ES-I3 (cell line): ENCODE results near the gene FGF11.

ENCODE experiments used
- H3K36me3 ChIP-seq: 2 replicates; pipeline ENCODE4 v1.6.1; 2013; ENCODE audit warnings: mild to moderate bottlenecking, low read length, control low read depth, moderate library complexity; ENCODE audit not compliant: insufficient read depth
- H3K4me1 ChIP-seq: 2 replicates; pipeline ENCODE4 v1.6.1; 2013; ENCODE audit warnings: mild to moderate bottlenecking, control low read depth, low read length; ENCODE audit not compliant: insufficient read depth
- H3K9ac ChIP-seq: 2 replicates; pipeline ENCODE4 v1.6.1; 2013; ENCODE audit warnings: low read depth, mild to moderate bottlenecking, low read length, moderate library complexity
- H3K9me3 ChIP-seq: 2 replicates; pipeline ENCODE4 v1.6.1; 2013; ENCODE audit warnings: mild to moderate bottlenecking, low read length, moderate library complexity; ENCODE audit not compliant: control insufficient read depth, insufficient read depth

FGF11 gene

DNA sequence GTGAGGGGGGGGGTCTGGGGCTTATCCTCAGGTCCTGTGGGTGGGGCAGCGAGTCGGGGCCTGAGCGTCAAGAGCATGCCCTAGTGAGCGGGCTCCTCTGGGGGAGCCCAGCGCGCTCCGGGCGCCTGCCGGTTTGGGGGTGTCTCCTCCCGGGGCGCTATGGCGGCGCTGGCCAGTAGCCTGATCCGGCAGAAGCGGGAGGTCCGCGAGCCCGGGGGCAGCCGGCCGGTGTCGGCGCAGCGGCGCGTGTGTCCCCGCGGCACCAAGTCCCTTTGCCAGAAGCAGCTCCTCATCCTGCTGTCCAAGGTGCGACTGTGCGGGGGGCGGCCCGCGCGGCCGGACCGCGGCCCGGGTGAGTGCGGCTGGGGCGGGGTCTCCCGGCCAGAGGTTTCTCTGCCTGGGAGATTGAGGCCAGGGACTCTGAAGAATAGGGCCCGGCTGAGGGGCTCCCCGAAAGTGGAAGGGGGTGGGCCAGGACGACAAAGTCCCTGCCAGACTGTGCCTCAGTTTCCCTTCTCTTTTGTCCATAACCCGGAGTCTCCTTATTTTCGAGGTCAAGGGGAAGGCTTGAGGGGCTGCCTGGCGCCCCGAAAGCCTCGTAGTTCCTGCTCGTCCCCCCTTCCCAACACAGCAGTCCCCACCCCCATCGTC, at the start of gene FGF11:
TSS of gene FGF11 (plus strand) at position 51 of the 651 bp plus-strand sequence. CDS start at position 160, 109 bp downstream.
- H3K36me3 ChIP-seq = no peaks in the 10 kb centered on the region
- H3K4me1 ChIP-seq = peaks cover 8% of the 10 kb centered on the region
- H3K9ac ChIP-seq = peak within 1 kb of the TSS; percentile 64
- no peaks in the 10 kb centered on the region for H3K9me3 ChIP-seq

DNA sequence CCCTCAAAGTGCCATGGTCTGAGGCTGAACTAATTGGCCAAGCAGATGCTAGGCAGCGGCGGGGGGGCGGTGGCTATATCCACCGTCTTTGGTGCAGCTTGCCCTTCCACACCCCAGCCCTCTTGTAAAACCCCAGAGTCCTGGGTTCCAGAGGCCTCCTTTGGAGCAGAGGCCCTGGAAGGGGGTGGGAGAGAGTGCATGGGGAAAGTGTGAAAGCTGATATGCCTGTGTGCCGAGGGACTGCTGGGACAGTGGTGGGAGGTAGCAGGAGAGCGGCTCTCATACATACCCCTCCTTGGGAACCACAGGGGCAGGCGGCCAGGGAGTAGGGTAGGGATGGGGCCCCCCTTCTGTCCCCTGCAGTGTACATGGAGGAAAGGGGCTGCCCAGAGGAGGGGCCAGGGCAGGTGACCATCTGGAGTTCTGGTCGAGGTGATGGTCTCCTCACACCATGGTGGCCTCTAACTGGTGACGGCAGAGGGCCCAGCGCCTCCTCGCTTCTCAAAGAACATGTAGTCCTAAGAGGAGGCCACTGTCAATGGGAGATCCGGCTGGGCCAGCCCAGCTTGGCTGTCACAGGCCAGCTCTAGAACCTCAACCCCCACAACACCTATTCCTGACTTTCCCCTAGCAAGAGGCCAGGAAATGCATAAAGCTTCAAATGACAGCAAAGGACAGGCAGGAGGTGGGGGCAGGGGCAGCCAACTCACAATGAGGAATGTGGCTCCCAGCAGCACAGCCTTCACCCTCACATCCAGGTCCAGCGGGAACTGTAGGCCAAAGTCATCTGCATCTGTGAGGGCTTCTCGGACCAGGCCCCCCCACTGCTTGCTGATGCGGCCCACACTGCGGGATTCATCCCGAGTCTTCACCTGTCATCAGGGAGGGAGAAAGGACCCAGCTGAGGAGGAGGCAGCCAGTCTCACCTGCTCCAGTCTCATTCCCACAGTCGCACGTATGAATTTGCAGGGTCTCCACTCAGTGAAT, 49.1 kb upstream of the FGF11 start:
- Histone ChIP-seq H3K9ac (no peak overlapping the region), H3K4me1 (peaks cover 6% of the 10 kb centered on the region; the same call in 1 of the 2 replicates), H3K9me3 (no peaks in the 10 kb centered on the region), H3K36me3 (peaks cover 3% of the 10 kb centered on the region; the same call in 1 of the 2 replicates)

DNA sequence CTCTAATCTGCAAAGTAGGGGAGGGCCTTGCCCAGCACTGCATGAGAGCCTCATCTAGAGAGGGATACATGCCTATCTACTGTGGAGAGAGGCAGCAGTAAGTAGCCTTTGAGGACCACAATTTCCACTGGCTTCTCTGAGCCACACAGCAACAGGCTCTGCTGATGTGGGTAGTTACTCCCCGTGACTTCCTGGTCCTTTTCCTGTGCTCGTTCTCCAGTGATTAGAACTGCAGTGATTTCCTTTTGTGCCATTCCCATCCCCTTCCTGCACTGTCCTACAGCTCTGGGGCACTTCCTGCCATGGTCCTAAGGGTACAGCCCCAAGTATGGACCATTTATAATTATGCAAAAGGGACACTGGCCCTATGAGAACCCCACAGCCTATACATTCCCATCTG, 48.0 kb upstream of the FGF11 start:
- H3K4me1 ChIP-seq = peaks cover 6% of the 10 kb centered on the region; the same call in 1 of the 2 replicates
- no peaks in the 10 kb centered on the region for H3K9me3 ChIP-seq

DNA sequence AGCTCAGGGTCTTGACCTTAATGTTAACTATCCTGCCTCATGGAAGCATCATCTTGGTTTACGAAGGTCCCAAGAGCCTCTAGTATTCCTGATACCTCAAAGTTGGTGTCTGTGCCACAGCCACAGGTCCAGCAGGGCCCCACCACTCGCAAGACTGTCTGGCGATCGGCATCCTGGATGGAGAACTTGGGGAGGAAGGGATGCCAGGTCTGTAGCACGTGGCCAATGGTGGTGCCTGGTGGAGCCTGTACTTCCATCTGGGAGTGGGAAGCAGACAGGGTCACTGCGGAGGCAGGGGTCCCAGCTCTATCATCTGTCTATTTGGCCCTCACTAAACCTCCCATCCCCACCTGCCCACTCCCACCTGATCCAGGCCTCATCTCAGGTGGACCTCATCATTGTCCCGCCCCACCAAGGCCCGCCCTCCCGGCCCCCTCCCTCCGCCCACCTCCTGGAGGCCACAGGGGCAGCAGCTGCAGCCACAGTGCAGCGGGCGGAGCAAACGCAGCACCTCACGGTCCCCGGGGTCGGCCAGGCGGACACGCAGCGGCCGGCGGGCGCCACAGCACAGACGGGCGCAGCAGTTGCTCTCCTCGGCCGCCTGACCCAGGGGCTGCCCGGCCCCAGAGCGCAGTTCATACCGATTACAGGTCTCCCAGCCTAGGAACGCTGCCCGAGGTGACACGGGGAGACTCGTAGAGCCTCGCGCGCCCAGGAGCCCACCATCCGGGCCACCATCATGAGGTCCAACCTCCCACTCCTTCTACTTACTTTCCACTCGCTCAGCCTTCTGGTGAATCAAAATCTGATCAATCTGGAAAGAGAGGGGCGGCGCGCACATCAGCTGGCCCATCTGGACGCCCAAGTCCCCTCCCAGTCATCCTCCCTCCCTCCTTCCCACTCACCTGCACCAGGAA, 46.4 kb upstream of the FGF11 start:
- Histone ChIP-seq H3K9ac (peak overlapping the region; percentile 78; the same call in 1 of the 2 replicates), H3K36me3 (peaks cover 3% of the 10 kb centered on the region; the same call in 1 of the 2 replicates), H3K4me1 (peaks cover 6% of the 10 kb centered on the region; the same call in 1 of the 2 replicates), H3K9me3 (no peaks in the 10 kb centered on the region)

More for the DNA sequence above, 48.0 kb upstream of the FGF11 start:
- Histone ChIP-seq H3K36me3 (peaks cover 3% of the 10 kb centered on the region; the same call in 1 of the 2 replicates), H3K9ac (no peak overlapping the region)

DNA sequence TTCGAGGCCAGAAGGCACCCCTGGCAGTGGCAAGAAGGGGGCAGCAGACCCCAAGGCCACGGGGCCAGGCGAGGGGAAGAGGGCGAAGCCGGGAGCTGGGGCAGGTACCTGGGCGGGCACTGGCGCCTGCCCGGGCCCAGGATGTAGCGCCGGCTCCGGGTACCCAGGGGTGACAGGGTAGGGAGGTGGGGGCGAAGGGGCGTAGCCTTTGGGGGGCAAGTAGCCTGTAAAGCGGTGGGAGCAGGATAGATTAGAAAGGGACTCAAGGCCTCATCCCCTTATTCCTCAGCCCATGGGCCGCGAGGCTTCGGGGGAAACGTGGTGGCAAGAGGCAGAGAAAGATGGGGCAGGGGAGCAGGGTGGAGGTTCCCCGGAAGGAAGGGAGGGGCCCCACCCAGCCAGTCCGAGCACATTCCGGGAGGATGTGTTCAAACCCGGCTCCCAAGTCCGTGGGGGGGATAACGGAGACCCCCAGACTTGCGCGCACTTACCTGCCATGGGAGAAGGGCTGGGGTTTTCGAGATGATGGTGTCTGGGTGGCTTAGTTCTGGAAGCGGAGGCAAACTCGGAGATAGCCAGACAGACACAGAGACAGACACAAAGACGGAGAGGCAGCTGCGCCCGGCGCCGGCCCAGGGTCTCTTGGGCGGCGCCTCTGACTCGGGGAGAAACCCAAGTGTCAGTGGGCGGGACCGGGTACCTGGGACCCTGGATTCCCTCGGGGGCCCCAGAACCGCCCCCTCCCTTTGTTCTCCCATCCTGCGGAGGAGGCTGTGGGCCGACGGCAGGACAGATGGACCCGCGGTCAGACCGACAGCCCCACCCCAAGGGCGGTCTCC, 45.5 kb upstream of the FGF11 start:
- no peaks in the 10 kb centered on the region for H3K9me3 ChIP-seq

DNA sequence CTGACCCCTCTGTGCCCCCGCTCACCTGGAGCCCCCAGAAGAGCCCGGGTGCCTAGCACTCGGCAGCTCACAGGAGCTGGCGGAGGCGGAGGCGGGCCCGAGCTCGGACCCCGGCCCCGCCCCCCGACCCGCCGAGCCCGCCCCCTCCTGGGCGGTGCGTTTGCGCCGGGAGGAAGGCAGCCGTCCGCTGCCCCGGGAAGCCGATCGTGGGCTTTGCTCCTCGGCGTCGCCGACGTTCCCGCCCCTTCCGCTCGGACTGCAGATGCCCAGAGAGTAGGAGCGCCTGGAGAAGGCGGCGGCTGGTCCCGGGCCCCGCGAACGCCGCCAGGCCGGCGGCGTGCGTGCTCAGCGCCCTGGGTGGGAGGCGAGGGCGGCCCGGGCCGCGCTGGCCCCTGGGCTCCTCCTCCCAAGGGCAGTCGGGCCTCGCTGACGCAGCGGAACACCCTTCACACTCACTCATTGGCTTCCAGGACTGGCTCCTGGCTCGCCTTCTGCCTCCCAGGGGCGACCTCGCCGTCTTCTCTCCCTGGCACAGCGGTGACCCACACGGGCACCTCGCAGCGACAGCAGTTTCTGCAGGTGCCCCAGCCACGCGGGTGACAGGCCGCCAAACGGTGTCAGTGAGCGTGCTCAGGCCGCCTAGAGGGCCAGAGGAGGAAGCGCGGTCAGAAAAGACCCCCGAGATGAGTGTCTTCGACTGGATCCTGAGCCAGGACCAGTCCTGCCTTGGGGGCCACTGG, 44.7 kb upstream of the FGF11 start, which contains the start of gene PLSCR3:
TSS of gene PLSCR3 (minus strand) at position 74 of the 740 bp plus-strand sequence. CDS start 415 bp downstream, outside the sequence.
- Histone ChIP-seq H3K9ac (peak within 1 kb of the TSS; percentile 78), H3K36me3 (peaks cover 3% of the 10 kb centered on the region; the same call in 1 of the 2 replicates), H3K4me1 (peaks cover 6% of the 10 kb centered on the region; the same call in 1 of the 2 replicates), H3K9me3 (no peaks in the 10 kb centered on the region)

More for the DNA sequence above, 45.5 kb upstream of the FGF11 start:
- Histone ChIP-seq H3K36me3 (peaks cover 3% of the 10 kb centered on the region; the same call in 1 of the 2 replicates), H3K9ac (peak overlapping the region; percentile 78), H3K4me1 (peaks cover 6% of the 10 kb centered on the region; the same call in 1 of the 2 replicates)

DNA sequence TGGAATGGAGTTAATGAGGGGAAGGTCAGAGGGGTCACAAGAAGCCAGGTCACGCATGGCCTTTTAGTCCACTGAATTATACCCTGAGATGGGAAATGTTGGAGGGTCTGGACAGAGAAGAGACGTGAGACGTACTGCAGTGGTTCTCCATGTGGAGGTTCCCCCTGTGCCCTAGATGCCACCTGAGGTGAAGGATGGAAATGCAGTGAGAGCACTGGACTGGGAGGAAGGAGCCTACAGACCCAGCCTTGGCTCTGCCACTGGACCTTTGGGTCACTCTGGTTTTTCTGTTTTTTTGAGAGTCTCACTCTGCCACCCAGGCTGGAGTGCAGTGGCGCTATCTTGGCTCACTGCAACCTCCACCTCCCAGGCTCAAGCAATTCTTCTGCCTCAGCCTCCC, 43.2 kb upstream of the FGF11 start:
- Histone ChIP-seq H3K9ac (no peak overlapping the region), H3K4me1 (peaks cover 2% of the 10 kb centered on the region; the same call in 1 of the 2 replicates), H3K9me3 (no peaks in the 10 kb centered on the region), H3K36me3 (peaks cover 3% of the 10 kb centered on the region; the same call in 1 of the 2 replicates)

DNA sequence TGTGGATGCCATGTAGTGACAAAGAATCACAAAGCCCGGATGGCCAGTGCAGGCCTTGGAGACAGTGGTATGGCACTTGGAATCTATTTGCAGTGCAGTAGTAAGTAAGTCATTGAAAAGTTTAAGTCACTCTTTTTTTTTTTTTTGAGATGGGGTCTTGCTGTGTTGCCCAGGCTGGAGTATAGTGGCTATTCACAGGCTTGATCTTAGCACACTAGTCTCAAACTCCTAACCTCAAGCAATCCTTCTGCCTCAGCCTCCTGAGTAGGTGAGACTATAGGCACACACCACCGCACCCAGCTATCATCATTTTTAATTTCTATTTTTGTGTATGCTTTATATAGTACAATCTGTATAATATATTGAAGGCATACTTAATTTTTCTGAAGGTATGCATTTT, 40.7 kb upstream of the FGF11 start:
- Histone ChIP-seq H3K9me3 (no peaks in the 10 kb centered on the region), H3K9ac (no peak overlapping the region), H3K4me1 (peaks cover 6% of the 10 kb centered on the region), H3K36me3 (no peaks in the 10 kb centered on the region; the same call in 1 of the 2 replicates)

DNA sequence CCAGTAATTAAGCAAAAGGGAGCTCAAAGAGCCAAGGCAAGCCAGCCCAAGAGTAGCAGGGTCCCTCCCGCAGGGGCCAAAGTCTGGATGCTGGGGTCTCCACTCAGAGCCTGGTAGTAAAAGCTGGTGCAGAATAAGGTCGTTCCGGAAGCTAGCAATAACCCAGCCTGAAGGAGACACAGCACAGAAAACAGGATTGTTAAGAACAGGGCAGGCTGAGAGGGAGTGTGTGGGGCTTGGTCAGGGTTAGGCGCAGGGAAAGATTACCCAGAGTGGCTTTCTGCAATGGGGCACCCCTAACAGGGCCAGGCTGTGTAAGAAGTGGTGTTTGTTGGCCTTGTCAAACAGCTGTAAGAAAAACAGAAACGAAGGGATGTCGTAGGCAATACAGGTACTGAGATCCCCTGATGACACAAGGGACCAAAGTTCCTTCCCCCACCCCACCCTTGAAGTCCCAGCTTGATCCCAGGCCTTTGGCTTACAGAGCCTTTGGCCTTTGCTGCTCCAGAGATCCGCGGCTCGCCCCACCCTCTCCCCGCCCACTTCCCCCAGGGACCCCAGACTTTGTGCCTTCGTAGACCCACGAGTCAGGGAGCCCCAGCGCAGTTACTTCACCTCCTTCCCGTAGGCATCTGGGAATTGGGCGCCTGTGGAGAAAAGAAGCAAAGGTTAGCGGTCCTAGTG, 36.1 kb upstream of the FGF11 start:
- Histone ChIP-seq H3K9ac (peak overlapping the region; percentile 77), H3K36me3 (no peaks in the 10 kb centered on the region; the same call in 1 of the 2 replicates), H3K9me3 (no peaks in the 10 kb centered on the region), H3K4me1 (peaks cover 14% of the 10 kb centered on the region)

DNA sequence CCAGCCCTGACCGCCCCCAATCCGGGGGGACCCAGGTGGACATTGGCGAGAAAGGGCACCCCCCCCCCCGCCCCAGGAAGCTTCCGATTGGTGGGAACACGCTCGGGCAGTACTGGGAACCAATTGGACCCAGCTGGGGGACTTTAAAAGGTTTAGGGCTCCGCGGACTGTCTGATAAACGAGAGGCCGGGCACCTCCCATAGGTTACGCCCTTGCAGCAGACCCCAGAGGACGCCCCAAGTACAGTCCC, 35.7 kb upstream of the FGF11 start:
- no peaks in the 10 kb centered on the region for H3K9me3 ChIP-seq
- peak overlapping the region; percentile 77 for H3K9ac ChIP-seq
- no peaks in the 10 kb centered on the region; the same call in 1 of the 2 replicates for H3K36me3 ChIP-seq
- peaks cover 14% of the 10 kb centered on the region for H3K4me1 ChIP-seq

DNA sequence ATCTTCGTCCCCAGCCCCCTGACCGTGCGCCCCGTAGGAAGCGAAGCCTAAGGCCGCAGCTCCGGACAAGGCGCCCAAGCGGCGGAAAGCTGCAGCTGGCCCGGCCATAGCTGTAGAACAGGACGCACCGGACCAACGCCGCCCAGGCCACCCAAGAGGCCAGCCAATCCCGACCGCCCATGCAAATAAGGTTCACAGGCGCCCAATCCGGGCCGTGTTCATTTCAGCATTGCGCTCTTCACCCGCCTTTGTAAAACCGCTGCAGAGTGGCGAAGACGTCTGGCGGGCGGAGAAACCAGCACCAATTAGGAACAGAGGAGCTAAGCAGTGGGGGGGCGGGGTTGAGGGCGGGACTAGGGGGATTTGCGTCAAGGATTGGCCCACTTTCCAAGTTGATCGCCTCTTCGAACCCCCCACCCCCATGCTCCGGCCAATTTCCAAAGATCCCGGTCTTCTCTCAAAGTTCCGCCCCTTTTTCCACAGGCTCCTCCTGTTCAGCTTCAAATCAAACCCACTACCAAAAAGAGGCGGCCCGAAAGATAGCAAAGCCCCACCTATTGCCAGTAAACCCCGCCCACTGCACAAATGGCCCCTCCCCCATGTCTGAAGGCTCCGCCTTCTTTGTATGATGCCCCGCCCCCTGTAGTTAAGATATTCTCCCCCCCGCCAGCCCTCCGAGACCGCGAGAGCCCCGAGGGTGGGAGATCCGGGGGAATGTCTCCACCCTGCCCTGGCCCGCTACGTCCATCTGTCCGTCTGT, 35.2 kb upstream of the FGF11 start, which contains the start of gene TMEM256:
TSS of gene TMEM256 (minus strand) at position 121 of the 760 bp plus-strand sequence. CDS start at position 108, 13 bp downstream.
- no peaks in the 10 kb centered on the region; the same call in 1 of the 2 replicates for H3K36me3 ChIP-seq
- H3K9me3 ChIP-seq = no peaks in the 10 kb centered on the region
- H3K4me1 ChIP-seq = peaks cover 14% of the 10 kb centered on the region
- H3K9ac ChIP-seq = peak within 1 kb of the TSS; percentile 77
